ENCODE results near the gene NEK7. TPM values are rescaled to one million over a fixed set of nuclear protein-coding genes. Genes with fewer than 3 reads are reported as not detected.
A peak's percentile ranks its signal among the peaks of the same experiment; 100 is the strongest.

Gene NEK7
- total RNA-seq, 1 donor: 376 TPM

DNA sequence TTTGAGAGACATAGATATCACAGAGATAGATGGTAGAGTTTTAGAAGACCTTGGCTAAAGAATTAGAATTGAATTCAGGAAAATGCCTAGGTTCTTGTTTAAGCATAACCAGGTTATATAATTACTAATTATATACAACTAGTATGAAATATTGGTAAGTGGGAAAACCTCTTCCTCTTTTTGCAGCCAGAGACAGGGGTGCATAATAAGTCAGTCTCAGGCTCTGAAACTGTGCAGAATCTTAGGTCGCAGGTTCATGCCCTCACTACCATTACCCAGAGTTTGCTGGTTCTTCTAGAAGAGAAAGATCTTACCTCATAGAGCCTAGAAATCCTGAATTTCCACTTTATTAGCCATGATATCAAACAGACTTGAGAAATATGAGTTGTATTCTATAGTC is 183.3 kb downstream of the NEK7 start:
- Histone ChIP-seq H3K27me3 (ENCODE audit: insufficient read depth, low read length) (no peaks in the 10 kb centered on the region), H3K4me3 (ENCODE audit: insufficient read depth, low read length) (no peak overlapping the region), H2AFZ (ENCODE audit: low read length) (no peak overlapping the region), H3K36me3 (ENCODE audit: insufficient read depth, low read length) (no peaks in the 10 kb centered on the region), H4K20me1 (ENCODE audit: insufficient read depth, low read length) (no peaks in the 10 kb centered on the region), H3K79me2 (ENCODE audit: insufficient read depth, low read length) (no peaks in the 10 kb centered on the region), H3K9me3 (ENCODE audit: low read depth, low read length) (no peaks in the 10 kb centered on the region), H3K27ac (ENCODE audit: low read depth, low read length) (no peak overlapping the region), H3K4me1 (ENCODE audit: insufficient read depth, low read length) (no peaks in the 10 kb centered on the region), H3K4me2 (ENCODE audit: insufficient read depth, low read length) (no peak overlapping the region)
- no peak for DNase-seq (ENCODE audit: insufficient read length, low spot score, missing footprints)
- TF ChIP-seq, protein P1, sequence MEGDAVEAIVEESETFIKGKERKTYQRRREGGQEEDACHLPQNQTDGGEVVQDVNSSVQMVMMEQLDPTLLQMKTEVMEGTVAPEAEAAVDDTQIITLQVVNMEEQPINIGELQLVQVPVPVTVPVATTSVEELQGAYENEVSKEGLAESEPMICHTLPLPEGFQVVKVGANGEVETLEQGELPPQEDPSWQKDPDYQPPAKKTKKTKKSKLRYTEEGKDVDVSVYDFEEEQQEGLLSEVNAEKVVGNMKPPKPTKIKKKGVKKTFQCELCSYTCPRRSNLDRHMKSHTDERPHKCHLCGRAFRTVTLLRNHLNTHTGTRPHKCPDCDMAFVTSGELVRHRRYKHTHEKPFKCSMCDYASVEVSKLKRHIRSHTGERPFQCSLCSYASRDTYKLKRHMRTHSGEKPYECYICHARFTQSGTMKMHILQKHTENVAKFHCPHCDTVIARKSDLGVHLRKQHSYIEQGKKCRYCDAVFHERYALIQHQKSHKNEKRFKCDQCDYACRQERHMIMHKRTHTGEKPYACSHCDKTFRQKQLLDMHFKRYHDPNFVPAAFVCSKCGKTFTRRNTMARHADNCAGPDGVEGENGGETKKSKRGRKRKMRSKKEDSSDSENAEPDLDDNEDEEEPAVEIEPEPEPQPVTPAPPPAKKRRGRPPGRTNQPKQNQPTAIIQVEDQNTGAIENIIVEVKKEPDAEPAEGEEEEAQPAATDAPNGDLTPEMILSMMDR (IDR thresholded peaks at IDR 0.05; ENCODE audit: extremely low read depth, low read depth, low read length): no peak

DNA sequence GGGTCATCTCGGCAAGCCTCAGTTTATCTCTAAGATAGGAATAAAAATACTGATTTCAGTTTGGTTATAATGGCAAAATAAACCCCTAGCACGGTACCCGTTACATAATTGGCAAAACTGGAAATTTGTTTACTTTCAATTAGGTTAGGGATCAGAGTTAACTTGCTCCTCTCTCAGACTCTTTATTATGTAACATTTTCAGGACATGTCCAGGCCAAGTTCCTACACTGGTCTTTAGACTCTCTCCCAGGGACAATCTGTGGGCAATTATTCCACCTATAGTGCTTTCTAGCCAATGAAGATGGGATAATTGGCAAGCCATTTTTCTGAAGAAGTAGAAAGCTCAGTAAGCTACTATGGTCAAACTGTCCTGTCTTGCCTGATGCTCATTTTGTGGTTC is 189.4 kb downstream of the NEK7 start:
- Histone ChIP-seq H4K20me1 (ENCODE audit: insufficient read depth, low read length) (no peaks in the 10 kb centered on the region), H3K27me3 (ENCODE audit: insufficient read depth, low read length) (no peaks in the 10 kb centered on the region), H3K4me3 (ENCODE audit: insufficient read depth, low read length) (no peak overlapping the region), H3K9me3 (ENCODE audit: low read depth, low read length) (no peaks in the 10 kb centered on the region), H3K4me2 (ENCODE audit: insufficient read depth, low read length) (no peak overlapping the region), H3K4me1 (ENCODE audit: insufficient read depth, low read length) (no peaks in the 10 kb centered on the region), H2AFZ (ENCODE audit: low read length) (peak overlapping the region; percentile 42), H3K27ac (ENCODE audit: low read depth, low read length) (no peak overlapping the region), H3K79me2 (ENCODE audit: insufficient read depth, low read length) (no peaks in the 10 kb centered on the region), H3K36me3 (ENCODE audit: insufficient read depth, low read length) (no peaks in the 10 kb centered on the region)
- DNase-seq (ENCODE audit: insufficient read length, low spot score, missing footprints): no peak
- TF ChIP-seq, protein P1 (IDR thresholded peaks at IDR 0.05; ENCODE audit: extremely low read depth, low read depth, low read length): no peak

DNA sequence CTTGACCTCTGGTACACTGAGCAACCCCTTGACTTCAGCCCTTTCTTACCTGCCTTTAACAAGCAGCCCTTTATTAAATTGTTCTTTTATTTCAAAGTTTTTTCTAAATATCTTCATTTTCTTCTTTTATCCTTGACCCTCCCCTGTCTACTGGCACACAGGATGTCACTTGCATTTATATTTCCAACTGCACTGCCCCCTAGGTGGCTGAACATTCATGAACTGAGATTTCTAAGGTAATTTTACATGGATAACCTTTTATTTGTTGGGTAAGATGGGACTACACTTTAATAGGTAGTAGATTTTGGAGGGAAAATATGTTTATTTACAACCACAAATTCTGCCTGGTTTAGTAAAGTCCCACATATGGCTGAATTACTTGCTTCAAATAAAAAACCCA is 193.7 kb downstream of the NEK7 start:
- Histone ChIP-seq H3K27ac (ENCODE audit: low read depth, low read length) (no peak overlapping the region), H3K9me3 (ENCODE audit: low read depth, low read length) (no peaks in the 10 kb centered on the region), H3K4me2 (ENCODE audit: insufficient read depth, low read length) (no peak overlapping the region), H3K4me3 (ENCODE audit: insufficient read depth, low read length) (no peak overlapping the region), H4K20me1 (ENCODE audit: insufficient read depth, low read length) (no peaks in the 10 kb centered on the region), H3K27me3 (ENCODE audit: insufficient read depth, low read length) (no peaks in the 10 kb centered on the region), H3K4me1 (ENCODE audit: insufficient read depth, low read length) (no peaks in the 10 kb centered on the region), H3K79me2 (ENCODE audit: insufficient read depth, low read length) (no peaks in the 10 kb centered on the region), H2AFZ (ENCODE audit: low read length) (no peak overlapping the region), H3K36me3 (ENCODE audit: insufficient read depth, low read length) (no peaks in the 10 kb centered on the region)
- no peak for DNase-seq (ENCODE audit: insufficient read length, low spot score, missing footprints)
- TF ChIP-seq, protein P1 (IDR thresholded peaks at IDR 0.05; ENCODE audit: extremely low read depth, low read depth, low read length): peak; percentile 19

- H3K27me3 ChIP-seq (ENCODE audit: insufficient read depth, low read length): no peaks in the 10 kb centered on the region
- H3K9me3 ChIP-seq (ENCODE audit: low read depth, low read length): no peaks in the 10 kb centered on the region
- no peak overlapping the region for H3K4me2 ChIP-seq (ENCODE audit: insufficient read depth, low read length)
- no peak overlapping the region for H3K4me3 ChIP-seq (ENCODE audit: insufficient read depth, low read length)
- no peak overlapping the region for H2AFZ ChIP-seq (ENCODE audit: low read length)
- DNase-seq (ENCODE audit: insufficient read length, low spot score, missing footprints): no peak
- no peaks in the 10 kb centered on the region for H3K36me3 ChIP-seq (ENCODE audit: insufficient read depth, low read length)
- TF ChIP-seq, protein P1 (IDR thresholded peaks at IDR 0.05; ENCODE audit: extremely low read depth, low read depth, low read length): no peak
- H4K20me1 ChIP-seq (ENCODE audit: insufficient read depth, low read length): no peaks in the 10 kb centered on the region
- H3K4me1 ChIP-seq (ENCODE audit: insufficient read depth, low read length): no peaks in the 10 kb centered on the region
- H3K79me2 ChIP-seq (ENCODE audit: insufficient read depth, low read length): no peaks in the 10 kb centered on the region
- H3K27ac ChIP-seq (ENCODE audit: low read depth, low read length): no peak overlapping the region
Measured at GRCh38 chr1:198352975-198353695, 196.3 kb downstream of the NEK7 start.
